H1 (cell line): Measurements from ENCODE around the gene PRSS22. TPM values are rescaled to one million over a fixed set of nuclear protein-coding genes. Genes with fewer than 3 reads are reported as not detected.
A peak's percentile ranks its signal among the peaks of the same experiment; 100 is the strongest.

Source experiments
- CTCF ChIA-PET: fragments of 300-600 bp; sonication (Branson Sonifier 250); formaldehyde crosslinking; loops from one replicate; lab custom pipeline; 2021; ENCODE audit not compliant: partially characterized antibody; lab: Charles Lee
- POLR2A ChIA-PET: fragments of 300-600 bp; sonication (Branson Sonifier 250); formaldehyde crosslinking; loops from one replicate; lab custom pipeline; 2021; ENCODE audit warnings: inconsistent platforms; ENCODE audit not compliant: partially characterized antibody; lab: Charles Lee
- DNase-seq, 2 experiments: peaks; one replicate each; pipeline versions ENCODE4 v3.0.0 to v3.0.0-alpha.2; 2010 to 2022; ENCODE audit warnings: low spot score in 2 of 2, low read depth in 1 of 2, mixed read lengths in 1 of 2
- FAIRE-seq: peaks from 2 replicates; lab custom pipeline; 2011; peaks lifted over from hg19 to GRCh38; lab: Jason Lieb, UNC
- H2AFZ ChIP-seq: 2 replicates; pipeline ENCODE4 v1.8.1; 2012; ENCODE audit warnings: low read length, inconsistent platforms
- H2AK5ac ChIP-seq: 2 replicates; pipeline ENCODE4 v1.6.1; 2013; ENCODE audit warnings: low read depth, low read length
- H2BK120ac ChIP-seq: replicated peaks from 2 replicates; pipeline ENCODE3; 2013; ENCODE audit warnings: low read depth, low read length, inconsistent platforms
- H2BK12ac ChIP-seq: 2 replicates; pipeline ENCODE4 v1.6.1; 2013; ENCODE audit warnings: low read depth, low read length
- H2BK15ac ChIP-seq: 2 replicates; pipeline ENCODE4 v1.6.1; 2013; ENCODE audit warnings: low read length
- H2BK20ac ChIP-seq: 2 replicates; pipeline ENCODE4 v1.6.1; 2013; ENCODE audit warnings: low read length
- H2BK5ac ChIP-seq: 2 replicates; pipeline ENCODE4 v1.6.1; 2013; ENCODE audit warnings: low read depth, low read length
- H3K14ac ChIP-seq: 2 replicates; pipeline ENCODE4 v1.6.1; 2013; ENCODE audit warnings: inconsistent platforms; ENCODE audit not compliant: insufficient read length
- H3K18ac ChIP-seq: 2 replicates; pipeline ENCODE4 v1.6.1; 2013; ENCODE audit warnings: low read length; ENCODE audit errors: extremely low read depth
- H3K23ac ChIP-seq: 2 replicates; pipeline ENCODE4 v1.6.1; 2013; ENCODE audit warnings: inconsistent platforms; ENCODE audit not compliant: insufficient read length
- H3K23me2 ChIP-seq: 2 replicates; pipeline ENCODE4 v1.6.1; 2013; ENCODE audit warnings: low read depth, low read length
- H3K27ac ChIP-seq: 2 replicates; pipeline ENCODE4 v1.6.1; 2011; ENCODE audit warnings: low read depth, low read length, inconsistent platforms
- H3K27me3 ChIP-seq, 4 experiments: replicated peaks in 1 of 4; 1 replicate in 1 of 4; 2 replicates in 3 of 4; pipeline versions ENCODE4 v1.6.1 to v1.8.1; 2011 to 2013; ENCODE audit warnings: low read length in 3 of 4, mild to moderate bottlenecking in 3 of 4, inconsistent platforms in 2 of 4, mixed read lengths in 2 of 4, moderate library complexity in 1 of 4; ENCODE audit not compliant: control insufficient read depth in 3 of 4, insufficient read depth in 3 of 4; ENCODE audit errors: extremely low read depth in 1 of 4
- H3K36me3 ChIP-seq, 4 experiments: 2 replicates each; pipeline versions ENCODE4 v1.6.1 to v1.8.1; 2011 to 2013; ENCODE audit warnings: mild to moderate bottlenecking in 4 of 4, low read length in 3 of 4, moderate library complexity in 2 of 4, control low read depth in 1 of 4, inconsistent platforms in 1 of 4; ENCODE audit not compliant: insufficient read depth in 4 of 4, control insufficient read depth in 2 of 4
- H3K4ac ChIP-seq: replicated peaks from 2 replicates; pipeline ENCODE3; 2013; ENCODE audit warnings: low read length, low read depth, mixed read lengths, inconsistent platforms; ENCODE audit not compliant: insufficient read length
- H3K4me1 ChIP-seq, 4 experiments: replicated peaks in 1 of 4; 1 replicate in 1 of 4; 2 replicates in 3 of 4; pipeline versions ENCODE4 v1.6.1 to v1.8.1; 2011 to 2013; ENCODE audit warnings: low read length in 3 of 4, inconsistent platforms in 2 of 4, mixed read lengths in 1 of 4; ENCODE audit not compliant: insufficient read depth in 4 of 4, control insufficient read depth in 3 of 4
- H3K4me2 ChIP-seq, 2 experiments: 2 replicates each; pipeline versions ENCODE4 v1.6.1 to v1.8.1; 2011 to 2013; ENCODE audit warnings: low read depth in 2 of 2, low read length in 2 of 2, control low read depth in 1 of 2, inconsistent platforms in 1 of 2, mild to moderate bottlenecking in 1 of 2; ENCODE audit not compliant: insufficient read depth in 1 of 2
- H3K4me3 ChIP-seq, 4 experiments: fragments of 200-600, 300-600 bp in 1 of 4; sonication (generic), shearing (Covaris generic), sonication (Bioruptor Twin) in 1 of 4; 2 replicates each; pipeline versions ENCODE4 v1.5.1 to v1.8.1; 2011 to 2016; ENCODE audit warnings: low read length in 4 of 4, low read depth in 3 of 4, control low read depth in 2 of 4, inconsistent platforms in 2 of 4, mild to moderate bottlenecking in 2 of 4, mixed read lengths in 1 of 4, moderate library complexity in 1 of 4; ENCODE audit not compliant: insufficient read depth in 2 of 4; ENCODE audit errors: extremely low read depth in 1 of 4
- H3K56ac ChIP-seq: replicated peaks from 2 replicates; pipeline ENCODE3; 2013; ENCODE audit warnings: low read depth, mild to moderate bottlenecking, mixed read lengths, low read length, inconsistent platforms; ENCODE audit not compliant: insufficient read length
- H3K79me1 ChIP-seq: 2 replicates; pipeline ENCODE4 v1.6.1; 2013; ENCODE audit warnings: low read depth, low read length, control low read depth
- H3K79me2 ChIP-seq, 2 experiments: 2 replicates each; pipeline versions ENCODE4 v1.6.1 to v1.8.1; 2012 to 2013; ENCODE audit warnings: low read length in 2 of 2, mild to moderate bottlenecking in 2 of 2, inconsistent platforms in 1 of 2; ENCODE audit not compliant: insufficient read depth in 2 of 2, control insufficient read depth in 1 of 2
- H3K9ac ChIP-seq, 4 experiments: replicated peaks in 1 of 4; 1 replicate in 1 of 4; 2 replicates in 3 of 4; pipeline versions ENCODE4 v1.6.1 to v1.8.1; 2011 to 2013; ENCODE audit warnings: low read depth in 3 of 4, low read length in 3 of 4, control low read depth in 2 of 4, mild to moderate bottlenecking in 2 of 4, moderate library complexity in 2 of 4, inconsistent platforms in 1 of 4; ENCODE audit errors: extremely low read depth in 1 of 4
- H3K9me3 ChIP-seq, 2 experiments: 2 replicates each; pipeline versions ENCODE4 v1.6.1 to v1.8.1; 2012 to 2013; ENCODE audit warnings: mild to moderate bottlenecking in 2 of 2, moderate library complexity in 2 of 2, control low read depth in 1 of 2, inconsistent platforms in 1 of 2, low read depth in 1 of 2, low read length in 1 of 2, mixed read lengths in 1 of 2; ENCODE audit not compliant: insufficient read depth in 2 of 2
- H4K20me1 ChIP-seq, 2 experiments: replicated peaks in 1 of 2; 2 replicates each; pipeline versions ENCODE3 to v1.8.1; 2011 to 2013; ENCODE audit warnings: inconsistent platforms in 2 of 2, low read length in 2 of 2, mild to moderate bottlenecking in 1 of 2; ENCODE audit not compliant: insufficient read depth in 2 of 2, control insufficient read depth in 1 of 2
- H4K5ac ChIP-seq: 2 replicates; pipeline ENCODE4 v1.6.1; 2013; ENCODE audit warnings: low read length, low read depth, mixed read lengths, inconsistent platforms; ENCODE audit not compliant: insufficient read length
- H4K8ac ChIP-seq: 2 replicates; pipeline ENCODE4 v1.8.0; 2013; ENCODE audit warnings: mild to moderate bottlenecking, moderate library complexity, low read length, inconsistent platforms; ENCODE audit not compliant: insufficient read depth; ENCODE audit errors: extremely low read depth
- H4K91ac ChIP-seq: replicated peaks from 2 replicates; pipeline ENCODE3; 2013; ENCODE audit warnings: low read length, mixed read lengths, inconsistent platforms; ENCODE audit not compliant: insufficient read length
- BACH1 ChIP-seq: IDR thresholded peaks from 2 replicates; pipeline ENCODE4 v1.6.1; 2012; ENCODE audit warnings: low read length, improper control_type of control experiment
- EGR1 ChIP-seq: IDR thresholded peaks from 2 replicates; pipeline ENCODE4 v1.6.1; 2011; ENCODE audit warnings: low read depth, low read length, borderline replicate concordance
- EP300 ChIP-seq, 2 experiments: IDR thresholded peaks; 1 replicate in 1 of 2; 2 replicates in 1 of 2; pipeline ENCODE4 v1.6.1; 2011 to 2012; ENCODE audit warnings: low read depth in 2 of 2, low read length in 2 of 2, mild to moderate bottlenecking in 2 of 2, borderline replicate concordance in 1 of 2, inconsistent platforms in 1 of 2, moderate library complexity in 1 of 2
- TAF7 ChIP-seq: optimal IDR thresholded peaks from 2 replicates; pipeline ENCODE3; 2011; ENCODE audit warnings: low read depth, mild to moderate bottlenecking, inconsistent platforms, low read length, moderate library complexity, borderline replicate concordance
- WGBS, 2 experiments: shearing (Covaris generic) in 1 of 2; methylation state at CpG; one replicate each; pipeline versions ENCODE4 v1.1.6 to v1.1.7; 2013 to 2015; ENCODE audit warnings: low lambda C conversion rate in 2 of 2, mixed read lengths in 2 of 2, inconsistent platforms in 1 of 2, low coverage in 1 of 2, missing lambda C conversion rate in 1 of 2; ENCODE audit not compliant: insufficient replicate concordance in 2 of 2, insufficient coverage in 1 of 2, insufficient read length in 1 of 2; ENCODE audit errors: extremely low coverage in 1 of 2, missing lambda C conversion rate in 1 of 2; 5-methylcytosine and 5-hydroxymethylcytosine counted together
- polyA plus RNA-seq, 7 experiments: library from polyadenylated mRNA; depleted of rRNA in 3 of 7; stranded (reverse) in 5 of 7; unstranded in 2 of 7; fragments of >200 nt in 5 of 7; fragments of 200-250 nt in 2 of 7; gene quantifications; 1 replicate in 5 of 7; 2 replicates in 1 of 7; 4 replicates in 1 of 7; pipeline versions ENCODE4 v1.2.1 to v1.2.3, GENCODE V29; 2011 to 2013; ENCODE audit warnings: missing spikeins in 2 of 7, mixed read lengths in 2 of 7
- total RNA-seq: library from RNA; stranded (reverse); fragmentation: NEBNext Ultra II Directional; extraction: Animal tissue kit (Norgen Biotek cat#: 25700); gene quantifications from 2 replicates; pipeline ENCODE4 v1.2.1, GENCODE V29; 2021

The PRSS22 gene
- total and polyA plus RNA-seq, 2 of the 8 experiments (the other 6 are each of a cell fraction or from before 2014, with no cell fraction given), result 4.0 to 4.4 TPM

DNA sequence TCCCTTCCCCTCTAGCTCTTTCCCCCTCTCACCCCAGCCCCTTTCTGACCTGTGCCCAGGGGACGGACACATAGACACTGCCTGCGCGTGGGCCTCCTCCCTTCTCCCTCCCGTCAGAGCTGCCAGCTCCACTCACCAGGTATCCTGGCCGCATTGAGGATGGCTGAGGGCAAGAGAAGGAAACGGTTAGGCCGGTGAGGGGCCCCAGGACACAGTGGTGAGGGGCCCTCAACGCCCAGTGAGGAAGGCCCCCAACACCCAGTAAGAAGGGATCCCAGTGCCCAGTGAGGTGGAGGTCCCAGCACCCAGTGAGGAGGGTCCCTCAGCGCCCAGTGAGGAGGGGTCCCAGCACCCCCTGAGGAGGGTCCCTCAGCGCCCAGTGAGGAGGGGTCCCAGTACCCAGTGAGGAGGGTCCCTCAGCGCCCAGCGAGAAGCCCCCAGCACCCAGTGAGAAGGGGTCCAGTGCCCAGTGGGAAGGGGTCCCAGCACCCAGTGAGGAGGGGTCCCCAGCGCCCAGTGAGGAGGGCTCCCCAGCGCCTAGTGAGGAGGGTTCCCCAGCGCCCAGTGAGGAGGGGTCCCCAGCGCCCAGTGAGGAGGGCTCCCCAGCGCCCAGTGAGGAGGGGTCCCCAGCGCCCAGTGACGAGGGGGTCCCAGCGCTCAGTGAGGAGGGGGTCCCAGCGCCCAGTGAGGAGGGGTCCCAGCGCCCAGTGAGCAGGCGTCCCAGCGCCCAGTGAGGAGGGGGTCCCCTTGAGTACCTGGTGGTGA lies 1.1 kb downstream of the PRSS22 start:
- ChIA-PET CTCF (interaction anchor here (0.8 to 4.4 kb wide), 5 partner anchors 12 to 70 kb away, joined by 3 to 49 read pairs (median 11); no protein-coding TSS in a partner anchor), POLR2A (interaction anchor here (0.6 to 1.9 kb wide), 4 partner anchors 11 to 105 kb away, joined by 3 to 6 read pairs (median 4); no protein-coding TSS in a partner anchor)
- no peaks in the 10 kb centered on the region for H3K79me1 ChIP-seq
- 76% methylated on average over 18 of the region's 24 CpGs; no CpG with 5 or more reads in 1 of the 2 experiments for WGBS, 2 experiments
- no peak for FAIRE-seq
- H3K18ac ChIP-seq, result no peak overlapping the region
- no peak overlapping the region for H3K4ac ChIP-seq
- peaks cover 3 to 12% (median 6%) of the 10 kb centered on the region in 4 experiments; a peak in 5 of 7 replicates for H3K4me1 ChIP-seq
- peaks cover 8 to 17% of the 10 kb centered on the region in 2 experiments for H3K9me3 ChIP-seq
- H3K56ac ChIP-seq, result no peak overlapping the region
- H3K4me3 ChIP-seq, result peak overlapping the region in 2 of 4 experiments; percentile 42 to 55; a peak in 4 of 8 replicates
- no peak overlapping the region for H3K9ac ChIP-seq
- H3K14ac ChIP-seq, result no peak overlapping the region
- no peak overlapping the region for H3K27ac ChIP-seq
- H4K91ac ChIP-seq, result peak overlapping the region; percentile 86
- H3K27me3 ChIP-seq, result peaks cover 2 to 19% (median 8%) of the 10 kb centered on the region in 4 experiments; a peak in 4 of 7 replicates
- H4K5ac ChIP-seq, result no peak overlapping the region
- H4K20me1 ChIP-seq, result peaks cover 0 to 2% of the 10 kb centered on the region in 2 experiments
- peak overlapping the region; percentile 60; the same call in 1 of the 2 replicates for H2BK12ac ChIP-seq
- H2AFZ ChIP-seq, result no peak overlapping the region
- peaks cover 0 to 3% (median 0%) of the 10 kb centered on the region in 4 experiments; a peak in 1 of 8 replicates for H3K36me3 ChIP-seq
- peak overlapping the region; percentile 95; the same call in 1 of the 2 replicates for H2BK15ac ChIP-seq
- H3K23me2 ChIP-seq, result peaks cover 11% of the 10 kb centered on the region; the same call in 1 of the 2 replicates
- no peak overlapping the region for H2BK120ac ChIP-seq
- DNase-seq, result no peak
- H3K4me2 ChIP-seq, result peak overlapping the region; percentile 75 to 82; a peak in 3 of 4 replicates
- H4K8ac ChIP-seq, result 0 out of 2 replicates have a peak overlapping the region, but pooled peaks have one; percentile 3
- peak overlapping the region; percentile 60; the same call in 1 of the 2 replicates for H2BK5ac ChIP-seq
- H2AK5ac ChIP-seq, result 0 out of 2 replicates have a peak overlapping the region, but pooled peaks have one; percentile 82
- no peak overlapping the region for H3K23ac ChIP-seq
- no peaks in the 10 kb centered on the region for H3K79me2 ChIP-seq
- 0 out of 2 replicates have a peak overlapping the region, but pooled peaks have one; percentile 18 for H2BK20ac ChIP-seq
- TF ChIP-seq BACH1 (no peak), EP300 (IDR thresholded peaks at IDR 0.05; ENCODE audit: borderline replicate concordance in 1 of 2, low read depth in 2 of 2, low read length in 2 of 2) (no peak), TAF7 (no peak), EGR1 (no peak)
